Measurements from ENCODE around the gene UBE2D2. TPM values are rescaled to one million over a fixed set of nuclear protein-coding genes. Genes with fewer than 3 reads are reported as not detected.

Gene UBE2D2
- total and polyA plus RNA-seq, 10 of the 15 experiments (the other 5 are each of a cell fraction or from before 2014, with no cell fraction given) = 58.6 to 245 (median 128) TPM

DNA sequence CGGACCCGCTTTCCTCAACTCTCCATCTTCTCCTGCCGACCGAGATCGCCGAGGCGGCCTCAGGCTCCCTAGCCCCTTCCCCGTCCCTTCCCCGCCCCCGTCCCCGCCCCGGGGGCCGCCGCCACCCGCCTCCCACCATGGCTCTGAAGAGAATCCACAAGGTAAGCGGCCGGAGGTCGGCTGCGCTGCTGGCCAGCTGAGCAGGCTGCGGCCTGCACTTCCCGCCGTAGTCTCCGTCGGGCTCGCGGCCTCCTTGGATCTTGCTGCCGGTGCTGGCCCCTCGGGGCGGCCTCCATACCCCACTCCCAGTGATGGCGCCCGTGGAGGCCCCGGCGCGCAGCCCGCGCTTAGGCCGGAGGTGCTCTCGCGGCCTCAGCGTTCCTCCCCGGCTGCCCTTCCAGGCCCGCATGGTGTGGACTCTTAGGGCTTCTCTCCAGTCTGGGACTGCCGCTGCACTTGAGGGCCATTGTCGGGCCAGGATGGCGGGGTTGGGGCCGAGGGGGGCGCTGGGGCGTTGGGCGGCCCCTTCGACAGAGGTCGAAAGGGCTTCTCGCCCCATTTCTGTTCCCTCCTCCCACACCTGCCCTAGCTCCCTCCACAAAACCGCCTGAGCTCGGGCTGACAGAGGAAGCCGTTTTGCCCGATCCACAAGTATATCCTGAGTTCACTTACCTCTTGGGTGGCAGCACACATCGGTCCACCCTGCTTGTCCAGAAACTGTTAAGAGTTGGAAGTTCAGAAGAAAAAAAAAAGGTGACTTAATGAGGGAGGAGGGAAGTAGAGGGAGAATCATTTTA, 714 bp downstream of the UBE2D2 start (continued):
- TF ChIP-seq, protein P1, sequence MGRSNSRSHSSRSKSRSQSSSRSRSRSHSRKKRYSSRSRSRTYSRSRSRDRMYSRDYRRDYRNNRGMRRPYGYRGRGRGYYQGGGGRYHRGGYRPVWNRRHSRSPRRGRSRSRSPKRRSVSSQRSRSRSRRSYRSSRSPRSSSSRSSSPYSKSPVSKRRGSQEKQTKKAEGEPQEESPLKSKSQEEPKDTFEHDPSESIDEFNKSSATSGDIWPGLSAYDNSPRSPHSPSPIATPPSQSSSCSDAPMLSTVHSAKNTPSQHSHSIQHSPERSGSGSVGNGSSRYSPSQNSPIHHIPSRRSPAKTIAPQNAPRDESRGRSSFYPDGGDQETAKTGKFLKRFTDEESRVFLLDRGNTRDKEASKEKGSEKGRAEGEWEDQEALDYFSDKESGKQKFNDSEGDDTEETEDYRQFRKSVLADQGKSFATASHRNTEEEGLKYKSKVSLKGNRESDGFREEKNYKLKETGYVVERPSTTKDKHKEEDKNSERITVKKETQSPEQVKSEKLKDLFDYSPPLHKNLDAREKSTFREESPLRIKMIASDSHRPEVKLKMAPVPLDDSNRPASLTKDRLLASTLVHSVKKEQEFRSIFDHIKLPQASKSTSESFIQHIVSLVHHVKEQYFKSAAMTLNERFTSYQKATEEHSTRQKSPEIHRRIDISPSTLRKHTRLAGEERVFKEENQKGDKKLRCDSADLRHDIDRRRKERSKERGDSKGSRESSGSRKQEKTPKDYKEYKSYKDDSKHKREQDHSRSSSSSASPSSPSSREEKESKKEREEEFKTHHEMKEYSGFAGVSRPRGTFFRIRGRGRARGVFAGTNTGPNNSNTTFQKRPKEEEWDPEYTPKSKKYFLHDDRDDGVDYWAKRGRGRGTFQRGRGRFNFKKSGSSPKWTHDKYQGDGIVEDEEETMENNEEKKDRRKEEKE (IDR thresholded peaks at IDR 0.05) = no peak
- TF ChIP-seq SMAD5 (IDR thresholded peaks at IDR 0.05; ENCODE audit: low read depth) = 0 out of 2 replicates have a peak, but pooled peaks have one; percentile 17
- TF ChIP-seq, protein P2, sequence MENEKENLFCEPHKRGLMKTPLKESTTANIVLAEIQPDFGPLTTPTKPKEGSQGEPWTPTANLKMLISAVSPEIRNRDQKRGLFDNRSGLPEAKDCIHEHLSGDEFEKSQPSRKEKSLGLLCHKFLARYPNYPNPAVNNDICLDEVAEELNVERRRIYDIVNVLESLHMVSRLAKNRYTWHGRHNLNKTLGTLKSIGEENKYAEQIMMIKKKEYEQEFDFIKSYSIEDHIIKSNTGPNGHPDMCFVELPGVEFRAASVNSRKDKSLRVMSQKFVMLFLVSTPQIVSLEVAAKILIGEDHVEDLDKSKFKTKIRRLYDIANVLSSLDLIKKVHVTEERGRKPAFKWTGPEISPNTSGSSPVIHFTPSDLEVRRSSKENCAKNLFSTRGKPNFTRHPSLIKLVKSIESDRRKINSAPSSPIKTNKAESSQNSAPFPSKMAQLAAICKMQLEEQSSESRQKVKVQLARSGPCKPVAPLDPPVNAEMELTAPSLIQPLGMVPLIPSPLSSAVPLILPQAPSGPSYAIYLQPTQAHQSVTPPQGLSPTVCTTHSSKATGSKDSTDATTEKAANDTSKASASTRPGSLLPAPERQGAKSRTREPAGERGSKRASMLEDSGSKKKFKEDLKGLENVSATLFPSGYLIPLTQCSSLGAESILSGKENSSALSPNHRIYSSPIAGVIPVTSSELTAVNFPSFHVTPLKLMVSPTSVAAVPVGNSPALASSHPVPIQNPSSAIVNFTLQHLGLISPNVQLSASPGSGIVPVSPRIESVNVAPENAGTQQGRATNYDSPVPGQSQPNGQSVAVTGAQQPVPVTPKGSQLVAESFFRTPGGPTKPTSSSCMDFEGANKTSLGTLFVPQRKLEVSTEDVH (IDR thresholded peaks at IDR 0.05; ENCODE audit: low read depth, partially characterized antibody) = no peak
- 0 out of 2 replicates have a peak, but pooled peaks have one; percentile 5 for TF ChIP-seq IKZF1 (conservative IDR thresholded peaks at IDR 0.05)
- TF ChIP-seq NRF1 (conservative IDR thresholded peaks at IDR 0.05; ENCODE audit: low read depth, low read length) = no peak
- TF ChIP-seq WRNIP1 (IDR thresholded peaks at IDR 0.05; ENCODE audit: borderline replicate concordance, low read depth, low read length) = peak; percentile 88; the same call in 1 of the 2 replicates
